T-helper 22 cell (primary cell): Measurements from ENCODE around the gene FCRL5.
"Not testable (repeated sequence)": the region's sequence is repeated elsewhere in the genome, so short reads cannot be mapped to it uniquely, and the experiment has no call there.

Source experiments
- DNase-seq: peaks from one replicate; pipeline ENCODE4 v3.0.0-alpha.2; 2020; ENCODE audit warnings: low read depth

The FCRL5 gene

DNA sequence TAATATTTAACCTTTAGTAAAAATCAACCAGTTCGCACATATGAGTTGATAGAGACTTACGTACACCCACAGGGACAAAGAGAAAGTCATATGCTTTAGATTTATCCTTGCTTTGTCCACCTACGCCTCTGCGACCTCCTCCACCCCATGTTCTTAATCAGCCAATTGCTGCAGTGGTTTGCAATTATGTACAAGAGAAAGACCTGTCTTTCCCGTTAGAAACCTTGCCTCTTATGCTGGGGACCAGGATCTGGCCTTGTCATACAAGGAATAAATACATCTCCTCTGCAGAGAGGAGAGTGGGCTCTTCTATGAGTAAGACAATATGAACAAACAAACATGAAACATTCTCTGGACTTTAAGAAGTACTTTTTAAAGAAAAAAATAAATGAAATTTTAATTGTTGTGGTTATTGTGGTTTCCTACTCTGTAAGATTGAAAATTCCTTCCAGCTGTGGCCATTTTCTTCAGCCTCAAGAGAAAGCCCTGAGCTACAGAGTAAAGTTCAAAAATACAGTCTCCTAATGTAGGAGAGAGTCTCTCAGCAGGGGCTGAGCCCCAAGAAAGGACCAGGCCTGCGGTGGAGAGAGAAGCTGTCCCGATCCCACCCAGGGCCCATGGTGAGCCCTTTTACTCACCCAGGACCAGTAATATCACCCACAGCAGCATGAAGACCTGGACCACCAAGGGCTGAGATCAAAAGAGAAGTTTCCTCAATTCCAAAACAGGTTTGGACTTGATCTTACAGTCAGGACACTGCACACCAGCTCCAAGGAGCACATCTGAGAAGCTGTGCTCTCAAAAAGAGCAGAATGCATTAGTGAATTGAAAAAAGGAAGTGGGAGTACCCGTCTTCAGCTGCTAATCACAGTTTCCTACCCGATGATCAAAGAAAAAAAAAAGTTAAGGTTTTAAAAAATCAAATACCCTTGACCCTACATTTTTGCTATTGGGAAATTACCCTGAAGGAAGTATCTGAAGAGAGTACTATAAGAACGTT lies at the start of gene FCRL5:
FCRL5 (minus strand) TSS at position 822 of the 1,000 bp plus-strand sequence; CDS start at position 669, 153 bp downstream.
- no peak for DNase-seq

DNA sequence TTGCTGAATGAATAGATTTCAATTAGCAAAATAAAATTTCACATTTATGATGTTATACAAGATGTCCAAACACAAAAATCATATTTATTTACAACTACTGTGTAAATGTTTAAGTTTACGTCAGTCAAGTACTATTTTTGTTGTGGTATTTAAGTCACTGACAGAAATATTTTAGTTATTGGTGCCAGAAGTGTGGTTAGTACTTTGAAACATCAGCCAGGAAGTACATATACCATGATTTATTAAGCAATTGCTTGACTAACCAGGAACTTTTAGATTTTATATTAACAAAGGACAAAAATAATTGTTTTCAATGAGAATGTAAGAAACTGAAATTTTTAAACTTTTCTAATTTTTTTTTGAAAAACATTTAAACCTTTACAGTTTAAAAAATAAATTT lies 47.9 kb upstream of the FCRL5 start:
- no peak for DNase-seq

DNA sequence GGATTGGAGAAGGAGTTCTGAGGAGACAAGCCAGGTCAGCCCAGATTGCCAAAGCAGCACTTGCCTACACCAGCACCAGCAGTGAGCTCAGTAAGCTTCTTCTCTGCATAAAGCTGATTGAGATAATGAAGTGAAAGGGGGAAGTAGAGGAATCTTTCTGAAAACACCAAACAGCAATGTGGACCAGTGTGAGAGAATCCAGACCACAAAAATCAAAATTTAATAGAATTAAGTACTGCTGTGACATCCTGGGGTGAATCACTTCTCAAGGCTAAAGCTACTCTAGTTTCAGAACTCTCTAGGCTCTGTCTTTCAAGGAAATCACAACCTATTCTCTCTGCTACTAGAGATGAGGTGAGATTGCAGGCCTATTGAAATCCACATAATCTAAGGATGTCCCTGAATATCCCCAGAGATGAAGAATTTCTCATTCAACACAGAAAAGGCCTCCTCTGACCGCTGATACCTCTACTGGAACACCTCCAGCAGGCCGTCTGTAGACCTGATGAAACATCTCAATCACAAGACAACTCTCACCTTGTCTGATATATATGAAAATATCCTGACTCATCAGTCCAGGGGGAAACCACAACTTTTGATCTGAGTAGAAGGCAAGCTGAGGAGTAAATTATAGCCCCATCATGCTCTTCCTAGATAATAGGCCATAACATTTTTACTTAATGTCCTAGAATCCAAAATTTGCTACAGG lies 45.8 kb upstream of the FCRL5 start, which contains the start of gene FCRL4:
FCRL4 (minus strand) TSS at position 127 of the 709 bp plus-strand sequence. CDS start 141 bp downstream, outside the sequence.
- no peak for DNase-seq

DNA sequence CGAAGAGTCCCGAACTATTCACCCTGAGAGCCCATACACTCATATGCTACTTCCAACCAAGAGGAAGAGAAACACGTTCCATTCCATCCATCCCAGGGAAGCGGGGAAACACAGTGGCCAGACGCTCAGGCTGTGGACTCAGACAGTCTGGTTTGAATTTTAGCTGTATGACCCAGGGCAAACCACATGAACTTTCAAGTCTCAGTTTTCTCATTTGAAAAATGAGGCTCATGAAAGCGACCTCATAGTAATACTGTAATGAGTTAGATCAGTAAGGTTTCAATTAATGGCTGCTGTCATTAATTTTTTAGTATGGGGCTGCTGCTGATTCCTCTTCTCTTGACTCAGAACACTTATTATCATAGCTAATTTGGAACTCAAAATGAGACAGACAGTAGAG lies 44.1 kb upstream of the FCRL5 start:
- no peak for DNase-seq

DNA sequence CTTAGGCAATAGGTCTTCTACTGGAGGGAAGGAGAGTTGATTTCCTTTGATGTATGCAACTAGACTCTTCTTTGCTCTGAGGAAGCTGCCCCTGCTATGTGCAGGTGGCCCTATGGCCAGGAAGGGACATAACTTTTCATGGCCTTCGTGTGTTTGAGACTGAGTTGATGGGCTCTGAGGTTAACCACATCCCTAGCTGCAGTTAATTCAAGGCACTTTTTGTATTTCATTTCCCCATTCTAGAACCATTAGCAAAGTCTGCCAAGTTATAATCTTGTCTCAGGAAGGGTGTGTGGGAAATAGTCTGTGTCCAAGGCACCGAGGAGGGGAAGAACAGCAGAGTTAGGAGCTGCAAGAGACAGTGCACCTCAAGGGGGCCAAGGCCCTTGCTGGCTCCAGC lies 43.0 kb upstream of the FCRL5 start:
- no peak for DNase-seq

DNA sequence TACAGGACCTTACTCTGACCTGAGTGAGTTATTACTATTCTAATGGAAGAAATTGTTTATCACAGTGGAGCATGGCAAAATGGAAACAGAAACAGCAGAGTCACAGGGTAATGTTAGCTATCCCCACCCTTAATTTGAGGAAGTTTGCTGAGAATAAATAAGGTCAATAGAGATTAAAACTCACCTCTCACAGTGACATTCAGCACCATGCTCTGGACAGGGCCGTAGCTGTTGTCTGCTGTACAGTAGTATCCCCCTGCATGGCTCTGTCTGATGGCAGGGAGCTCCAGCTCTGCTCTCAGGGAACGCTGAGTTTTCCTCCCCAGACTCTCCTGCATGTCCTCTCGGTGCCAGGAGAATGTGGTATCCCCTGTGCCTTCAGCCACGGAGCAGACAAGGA lies 33.7 kb upstream of the FCRL5 start:
- DNase-seq: no peak

DNA sequence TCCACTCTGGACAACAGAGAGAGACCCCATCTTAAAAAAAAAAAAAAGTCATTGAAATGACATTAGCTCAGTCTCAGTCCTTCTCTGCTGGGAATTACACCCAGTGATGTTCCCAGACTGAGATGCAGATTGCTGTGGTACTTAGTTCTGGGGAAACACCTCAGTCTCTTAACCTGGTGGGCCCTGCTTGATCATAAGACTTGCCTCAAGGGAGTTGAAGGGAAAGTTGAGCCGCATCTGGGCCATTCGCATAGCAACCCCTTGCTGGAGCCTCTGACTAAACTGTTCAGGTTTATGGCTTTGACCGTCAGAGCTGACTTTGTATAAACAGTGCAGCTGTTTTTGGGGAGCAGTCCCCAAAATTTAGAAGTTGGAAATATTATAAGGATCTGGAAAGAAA lies 32.2 kb upstream of the FCRL5 start:
- no peak for DNase-seq

DNA sequence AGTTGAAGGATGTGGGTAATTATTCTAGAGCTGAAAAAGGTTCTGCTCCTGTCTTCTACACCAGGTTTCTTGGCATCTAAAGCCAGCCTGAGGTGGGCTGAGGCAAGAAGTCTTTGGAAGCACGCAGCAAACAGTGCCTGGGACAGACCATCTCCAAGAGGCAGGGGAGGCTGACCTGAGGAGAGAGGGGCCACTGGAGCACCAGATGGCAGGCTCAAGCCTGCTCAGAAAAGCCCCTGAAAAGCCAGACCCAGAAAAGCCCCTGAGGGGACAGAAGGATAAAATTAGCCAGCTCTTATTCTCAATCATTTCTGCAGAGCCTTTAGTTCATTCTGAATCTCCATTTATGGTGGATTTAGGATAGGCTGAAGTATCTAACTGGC lies 28.5 kb upstream of the FCRL5 start:
- DNase-seq: no peak

DNA sequence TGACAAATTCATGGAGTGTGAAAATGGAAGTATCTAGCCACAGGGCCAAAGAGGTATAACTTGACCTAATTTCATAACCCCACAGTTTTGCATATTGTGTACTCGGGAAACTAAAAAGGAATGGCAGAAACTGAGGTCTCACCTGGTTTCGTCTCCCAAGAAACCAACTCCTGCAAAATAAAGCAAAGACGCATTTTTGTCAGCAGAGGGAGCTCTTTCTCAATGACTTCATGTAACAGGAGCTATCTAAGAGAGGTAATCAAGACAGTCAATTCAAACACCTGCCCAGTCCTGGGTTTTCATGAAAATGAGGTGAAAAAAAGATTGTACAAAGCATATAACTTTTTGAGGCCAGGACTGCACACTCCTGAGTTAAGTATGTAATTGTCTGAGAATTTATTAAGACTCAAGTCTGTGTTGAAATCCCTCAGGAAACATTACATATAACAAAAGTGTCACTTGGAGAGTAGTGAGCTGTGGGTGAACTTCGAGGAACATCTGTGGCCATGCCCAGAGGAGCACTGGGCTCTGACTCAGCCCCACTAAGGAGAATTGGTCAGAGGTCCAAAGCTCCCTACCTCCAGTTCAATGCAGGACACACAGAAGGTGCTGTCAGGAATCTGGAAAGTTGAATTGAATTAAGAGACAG lies 28.0 kb upstream of the FCRL5 start:
- no peak for DNase-seq

DNA sequence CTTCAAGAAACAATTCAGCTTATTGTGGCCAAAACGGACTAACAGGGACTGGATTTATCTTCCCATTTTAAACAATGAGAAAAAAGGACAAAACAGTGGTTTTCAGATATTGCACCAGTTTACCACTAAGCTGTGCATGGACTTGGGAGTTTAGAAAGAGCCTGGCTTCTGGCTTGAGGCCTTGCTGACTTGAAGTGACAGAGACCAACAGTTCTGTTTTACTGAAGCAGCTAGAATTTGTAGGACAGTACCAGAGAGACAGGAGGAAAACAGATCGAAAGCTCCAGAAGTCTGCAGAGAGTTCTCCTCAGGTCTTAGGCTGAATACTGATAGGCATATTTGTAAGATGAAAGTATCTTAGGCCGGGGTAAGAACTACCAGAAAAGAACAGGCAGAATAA lies 25.1 kb upstream of the FCRL5 start:
- DNase-seq: no peak

DNA sequence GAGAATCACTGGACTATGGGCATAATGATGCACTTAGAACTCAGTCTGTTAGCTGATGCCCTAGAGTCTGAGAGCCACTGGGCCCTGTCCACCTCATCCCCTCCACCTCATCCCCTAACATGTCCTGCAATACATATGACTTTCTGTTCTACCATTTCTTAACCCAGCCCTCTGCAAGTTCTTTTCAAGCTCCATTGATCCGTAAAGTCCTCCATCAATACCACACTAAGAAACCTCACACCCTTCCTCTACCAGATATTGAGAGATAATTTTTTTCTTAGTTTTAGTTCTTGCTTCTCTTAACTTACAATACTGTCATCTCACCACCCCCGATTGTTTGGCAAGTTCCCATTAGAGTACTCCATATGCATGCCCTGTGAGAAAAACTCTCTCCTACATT lies 23.4 kb upstream of the FCRL5 start:
- no peak for DNase-seq

DNA sequence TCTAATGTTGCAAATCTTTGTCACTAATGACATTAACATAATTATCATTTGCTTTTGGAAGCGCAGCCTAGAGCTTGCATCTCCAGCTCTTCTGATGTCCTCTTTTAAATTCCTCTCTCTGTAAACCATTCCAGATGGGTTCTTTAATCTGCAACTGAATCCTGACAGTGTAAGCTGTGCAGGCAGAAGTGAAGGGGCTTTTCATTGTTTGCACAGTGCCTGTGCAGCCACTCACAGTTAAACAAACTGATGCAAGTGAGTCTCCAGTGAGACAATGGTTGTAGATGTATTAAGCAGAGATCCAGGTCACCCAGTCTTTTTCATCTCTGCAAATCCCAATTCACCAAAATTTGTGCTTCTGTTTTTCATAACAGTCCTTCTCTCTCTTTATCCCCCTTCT lies 22.5 kb upstream of the FCRL5 start:
- no peak for DNase-seq

DNA sequence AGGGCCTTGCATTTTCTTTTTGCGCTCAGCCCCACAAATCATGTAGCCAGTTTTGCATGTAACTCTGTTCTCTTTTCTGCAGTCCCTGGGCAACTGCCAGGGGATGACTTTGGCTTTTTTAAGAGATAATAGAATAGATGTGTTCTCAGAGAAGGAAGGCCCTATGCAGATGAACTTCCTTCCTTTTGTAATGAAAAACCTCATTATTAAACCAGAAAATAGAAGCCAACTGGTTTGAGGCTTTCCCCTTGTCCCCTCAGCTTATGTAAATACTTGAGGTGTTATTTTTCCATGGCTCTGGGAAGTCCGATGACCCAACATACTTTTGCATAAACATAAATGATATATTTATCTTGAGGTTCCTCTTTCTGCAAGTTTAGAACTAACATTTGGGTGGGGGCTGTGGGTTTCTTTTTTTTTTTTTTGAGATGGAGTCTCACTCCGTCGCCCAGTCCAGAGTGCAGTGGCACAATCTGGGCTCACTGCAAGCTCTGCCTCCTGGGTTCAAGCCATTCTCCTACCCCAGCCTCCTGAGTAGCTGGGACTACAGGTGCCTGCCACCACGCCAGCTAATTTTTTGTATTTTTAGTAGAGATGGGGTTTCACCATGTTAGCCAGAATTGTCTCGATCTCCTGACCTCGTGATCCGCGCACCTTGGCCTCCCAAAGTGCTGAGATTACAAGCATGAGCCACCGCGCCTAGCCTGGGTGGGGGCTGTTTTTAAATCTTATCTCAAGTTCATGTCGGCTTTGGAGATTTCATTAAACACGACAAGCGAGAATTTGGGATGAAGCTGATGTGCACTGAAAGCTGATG lies 14.4 kb upstream of the FCRL5 start:
- no peak for DNase-seq

DNA sequence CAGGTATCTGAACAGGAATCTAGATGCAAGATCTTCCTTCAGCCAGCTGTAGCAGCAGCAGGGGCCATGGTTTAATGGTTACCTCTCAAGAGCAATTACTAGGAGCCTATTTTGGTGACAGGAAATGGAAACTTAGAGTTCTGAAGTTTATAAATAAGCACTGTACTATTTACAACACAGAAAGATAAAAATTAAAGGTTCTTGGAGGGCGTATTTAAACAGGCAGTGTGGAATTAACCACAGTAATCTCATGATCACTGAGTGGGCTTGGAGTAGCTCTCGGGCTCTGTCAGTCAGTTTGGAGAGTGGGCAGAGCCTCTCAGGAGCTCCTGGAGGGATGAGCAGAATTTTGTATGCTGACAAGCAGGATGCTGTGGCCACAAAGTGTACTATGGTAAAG lies 10.2 kb upstream of the FCRL5 start:
- no peak for DNase-seq

DNA sequence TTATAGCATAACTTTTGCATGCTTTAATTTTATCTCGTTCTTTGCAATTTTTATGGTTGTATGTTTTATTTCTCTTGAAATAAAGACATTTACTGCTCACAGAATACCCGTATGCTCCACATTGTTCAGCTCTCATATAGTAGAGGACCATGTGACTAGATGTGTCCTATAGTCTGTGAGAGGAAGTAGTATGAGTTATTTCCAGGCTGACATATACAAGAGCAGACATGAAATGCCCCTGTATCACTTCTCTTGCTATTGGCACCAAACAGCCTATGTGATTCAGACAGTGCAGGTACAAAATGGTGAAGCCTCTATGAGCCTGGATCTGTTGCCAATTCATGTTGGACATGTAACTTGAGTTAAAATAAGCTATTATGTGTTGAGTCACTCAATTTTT lies 5.8 kb upstream of the FCRL5 start:
- DNase-seq: no peak

DNA sequence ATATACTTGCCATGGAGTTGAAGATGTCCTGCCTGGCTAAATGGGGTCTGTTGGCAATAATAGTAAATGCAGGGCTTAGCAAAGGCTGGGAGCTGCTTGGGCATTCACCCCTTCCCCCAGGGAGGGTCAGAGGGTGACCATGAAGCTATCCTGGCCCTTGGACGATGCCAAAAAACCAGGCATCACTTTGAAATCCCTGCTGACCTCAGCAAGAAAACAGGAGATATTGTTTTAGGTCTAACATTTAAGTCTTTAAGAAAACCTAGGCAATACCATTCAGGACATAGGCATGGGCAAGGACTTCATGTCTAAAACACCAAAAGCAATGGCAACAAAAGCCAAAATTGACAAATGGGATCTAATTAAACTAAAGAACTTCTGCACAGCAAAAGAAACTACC lies 4.2 kb downstream of the FCRL5 start:
- not testable (repeated sequence) for DNase-seq

DNA sequence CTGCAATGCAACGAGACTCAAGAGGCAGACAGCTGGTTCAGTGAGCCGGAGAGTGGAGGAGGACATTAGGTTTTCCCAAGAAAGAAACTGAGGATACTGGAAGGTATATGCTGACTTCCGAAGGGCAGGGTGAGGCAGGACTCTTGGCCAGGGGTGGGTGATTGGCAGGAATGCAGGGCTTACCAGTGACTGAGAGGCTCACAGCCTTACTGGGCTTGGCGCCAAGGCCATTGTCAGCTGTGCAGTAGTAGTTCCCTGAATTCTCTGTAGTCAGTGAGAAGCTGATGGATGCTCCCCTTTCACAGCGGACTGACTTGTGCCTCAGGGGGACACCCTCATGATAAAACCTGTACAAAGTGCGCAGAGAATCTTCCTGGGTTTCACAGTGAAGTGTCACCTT lies 9.6 kb downstream of the FCRL5 start:
- DNase-seq: no peak

DNA sequence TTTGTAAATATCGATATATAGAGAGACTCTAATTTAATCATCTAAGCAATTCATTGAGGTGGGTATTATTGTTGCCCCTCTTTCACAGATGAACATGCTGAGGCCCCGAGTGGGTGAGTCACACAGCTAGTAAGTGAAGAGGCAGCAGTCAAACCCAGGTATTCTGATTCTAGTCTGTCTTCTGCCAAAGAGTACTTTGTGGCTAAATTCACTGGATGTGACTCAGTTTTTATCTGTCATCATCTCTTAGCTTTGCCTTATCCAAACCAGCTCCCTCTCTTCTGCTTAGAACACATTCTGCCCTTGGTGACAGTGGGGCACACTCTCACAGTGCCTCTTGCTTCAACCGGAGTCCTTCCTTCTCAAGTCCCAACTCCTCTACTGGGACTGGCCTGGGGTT lies 11.5 kb downstream of the FCRL5 start:
- DNase-seq: no peak

DNA sequence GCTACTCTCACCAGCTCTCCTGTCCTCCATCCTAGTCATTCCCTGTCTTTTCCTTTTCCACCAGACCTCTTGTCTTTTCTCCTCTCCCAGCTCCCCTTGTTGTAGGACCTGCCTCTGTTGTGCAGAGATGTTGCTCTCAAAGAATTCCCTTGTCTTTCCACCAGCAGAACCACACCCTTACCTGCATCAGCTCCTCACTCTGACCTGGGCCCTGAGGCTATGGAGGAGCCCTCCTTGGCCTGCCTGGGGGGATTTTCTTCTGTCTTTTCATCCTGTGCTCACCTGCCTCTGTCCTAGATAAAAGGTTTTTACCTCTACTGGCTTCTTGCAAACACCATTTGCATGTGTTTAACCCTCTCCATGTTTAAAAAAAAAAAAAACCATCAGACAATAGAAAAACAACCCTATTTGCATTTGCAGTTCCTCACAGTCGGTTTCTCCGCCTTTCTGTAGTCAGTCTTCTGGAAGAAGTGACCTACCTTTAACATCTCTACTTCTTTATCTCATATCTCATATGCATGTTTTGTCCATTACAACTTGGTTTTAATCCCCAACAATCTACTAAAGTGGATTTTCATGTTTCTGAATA lies 12.1 kb downstream of the FCRL5 start:
- DNase-seq: no peak

DNA sequence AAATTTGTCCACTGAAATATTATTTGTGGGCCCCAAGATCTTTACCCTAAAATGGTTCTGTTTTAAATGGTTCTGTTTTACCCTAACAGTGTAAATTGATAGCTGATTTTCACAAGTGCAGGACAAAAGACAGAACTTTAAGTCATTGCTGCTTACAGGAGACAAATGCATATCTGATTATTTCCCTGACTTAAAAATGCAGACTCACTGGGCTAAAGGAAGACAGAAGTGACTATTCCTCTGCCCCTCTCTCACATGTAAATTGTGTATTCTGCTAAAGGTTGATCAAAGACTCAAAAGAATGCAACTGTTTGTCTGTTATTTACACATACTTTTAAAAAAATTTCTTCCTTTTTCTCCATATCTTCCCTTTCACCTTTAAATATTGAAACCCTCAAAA lies 12.7 kb downstream of the FCRL5 start:
- no peak for DNase-seq

DNA sequence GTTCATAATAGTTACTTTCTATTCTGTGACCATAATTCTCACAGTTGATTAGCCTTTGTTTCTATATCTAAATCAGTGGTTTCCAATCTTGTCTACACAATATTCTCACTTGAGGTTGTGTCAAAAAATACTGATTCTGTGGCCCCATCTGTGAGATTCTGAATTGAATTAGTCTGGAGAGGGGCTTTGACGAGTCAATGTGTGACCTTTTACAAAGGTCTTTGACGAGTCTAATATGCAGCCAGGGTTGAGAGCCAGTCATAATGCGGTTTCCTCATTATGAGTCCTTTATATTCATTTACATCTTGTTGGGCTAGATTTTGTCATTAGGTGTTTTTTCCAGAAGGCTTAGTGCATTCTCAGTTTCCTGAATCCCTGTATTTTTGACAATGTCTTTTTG lies 19.7 kb downstream of the FCRL5 start:
- no peak for DNase-seq
